ENCODE results near the gene AKT1.

AKT1 gene

DNA sequence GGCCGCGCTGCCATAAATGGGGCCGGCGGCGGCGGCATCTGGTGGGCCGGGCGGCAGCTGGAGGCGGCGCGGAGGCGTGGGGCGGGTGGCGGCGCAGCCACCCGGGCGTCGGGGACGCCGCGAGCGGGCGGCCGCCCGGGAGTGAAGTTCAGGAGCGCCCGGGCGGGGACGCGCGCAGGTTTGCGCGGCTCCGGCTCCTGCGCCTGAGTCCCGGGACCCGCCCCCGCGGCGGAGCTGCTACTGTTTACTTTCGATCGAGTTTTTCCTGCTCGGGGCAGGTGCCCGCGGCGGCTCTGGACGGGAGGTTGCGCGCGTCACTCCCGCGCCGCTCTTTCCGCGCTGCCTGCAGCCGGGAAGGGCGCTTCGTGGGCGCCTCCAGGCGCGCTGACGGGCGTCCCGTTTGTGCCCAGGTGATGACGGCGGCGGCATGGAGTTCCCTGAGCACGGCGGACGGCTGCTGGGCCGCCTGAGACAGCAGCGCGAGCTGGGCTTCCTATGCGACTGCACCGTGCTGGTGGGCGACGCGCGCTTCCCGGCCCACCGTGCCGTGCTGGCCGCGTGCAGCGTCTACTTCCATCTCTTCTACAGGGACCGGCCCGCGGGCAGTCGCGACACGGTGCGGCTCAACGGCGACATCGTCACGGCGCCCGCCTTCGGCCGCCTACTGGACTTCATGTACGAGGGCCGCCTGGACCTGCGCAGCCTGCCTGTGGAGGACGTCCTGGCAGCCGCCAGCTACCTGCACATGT is 5.4 kb upstream of the AKT1 start, which contains the start of gene ZBTB42:
TSS of gene ZBTB42 (plus strand) at position 331 of the 749 bp plus-strand sequence. CDS start at position 428, 97 bp downstream.
- in situ Hi-C loops (cut with MboI; ENCODE audit: low pct_unique_long_range_greater_than_20kb, low sequenced_read_pairs), result no loop called here
- DNase-seq, result peak; percentile 47

DNA sequence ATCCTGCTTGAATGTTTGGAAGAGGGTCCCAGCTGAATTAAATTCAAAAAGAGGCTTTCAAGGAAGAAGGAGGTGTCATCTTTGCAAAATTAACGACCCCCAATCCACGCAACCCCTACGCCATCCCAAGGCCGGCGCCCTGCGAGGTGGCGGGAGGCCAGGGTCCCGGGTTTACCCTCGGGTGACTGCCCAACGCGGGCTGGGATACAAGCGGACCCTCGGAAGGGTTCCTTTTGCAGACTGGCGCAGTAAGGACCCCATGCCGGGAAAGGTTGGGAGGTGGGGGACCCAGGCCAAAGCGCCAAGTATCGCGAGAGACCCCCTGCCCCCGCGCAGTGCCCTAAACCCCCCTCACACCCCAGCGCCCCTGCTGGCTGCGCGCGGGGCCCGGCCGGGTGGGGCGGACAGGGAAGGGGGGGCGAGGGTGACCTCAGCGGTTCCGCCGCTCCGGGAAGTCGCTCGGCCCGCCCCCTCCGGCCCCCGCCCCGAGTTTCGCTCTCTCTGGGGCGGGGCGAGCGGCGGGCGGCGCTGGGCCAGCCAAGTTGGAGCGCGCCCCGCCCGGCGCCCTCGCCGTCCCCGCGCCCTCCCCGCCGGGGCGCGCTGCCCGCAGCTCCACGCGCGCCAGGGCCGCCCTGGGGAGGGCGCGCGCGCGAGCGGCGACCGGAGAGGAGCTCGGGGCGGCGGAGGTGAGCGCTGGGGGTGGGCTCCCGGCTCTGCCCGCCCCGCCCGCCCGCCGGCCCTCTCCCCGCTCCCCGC is 4.6 kb upstream of the AKT1 start:
- in situ Hi-C loops (cut with MboI; ENCODE audit: low pct_unique_long_range_greater_than_20kb, low sequenced_read_pairs), result no loop called here
- peak; percentile 51 for DNase-seq

DNA sequence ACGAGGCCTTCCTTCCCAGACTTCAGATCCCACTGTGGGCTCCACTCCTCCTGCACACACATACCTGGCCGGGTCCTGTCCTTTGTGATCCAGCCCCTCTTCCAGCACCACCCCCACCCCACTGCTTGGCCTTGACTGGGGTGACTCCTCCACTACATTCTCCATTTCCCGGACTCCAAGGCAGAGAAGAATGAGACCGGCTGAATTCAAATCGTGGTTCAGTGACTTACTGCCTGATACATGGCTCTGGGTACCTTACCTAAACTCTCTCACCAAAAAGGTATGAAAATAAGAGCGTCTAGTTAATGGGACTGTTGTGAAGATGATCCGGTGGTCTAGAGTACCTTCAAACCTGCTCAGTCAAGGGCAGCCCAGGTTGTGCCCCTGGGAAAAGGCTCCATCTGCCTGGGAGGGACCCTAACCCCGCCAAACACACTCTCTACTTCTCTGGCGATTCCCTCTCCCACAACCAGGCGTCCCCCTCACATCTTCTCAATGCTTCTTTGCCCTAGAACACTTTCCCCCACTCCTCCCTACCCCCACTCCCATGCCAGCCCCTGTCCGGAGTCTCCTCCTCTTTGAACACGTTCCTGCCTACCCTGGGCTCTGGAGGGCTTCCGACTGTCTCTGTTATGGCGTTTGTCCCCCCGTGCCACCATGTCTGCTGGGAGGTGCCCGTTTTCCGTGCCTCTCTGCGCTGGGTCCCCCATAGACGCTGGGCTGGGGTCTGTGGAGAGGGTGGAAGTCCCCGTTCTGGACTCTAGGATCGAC is 3.9 kb upstream of the AKT1 start:
- DNase-seq, result no peak

DNA sequence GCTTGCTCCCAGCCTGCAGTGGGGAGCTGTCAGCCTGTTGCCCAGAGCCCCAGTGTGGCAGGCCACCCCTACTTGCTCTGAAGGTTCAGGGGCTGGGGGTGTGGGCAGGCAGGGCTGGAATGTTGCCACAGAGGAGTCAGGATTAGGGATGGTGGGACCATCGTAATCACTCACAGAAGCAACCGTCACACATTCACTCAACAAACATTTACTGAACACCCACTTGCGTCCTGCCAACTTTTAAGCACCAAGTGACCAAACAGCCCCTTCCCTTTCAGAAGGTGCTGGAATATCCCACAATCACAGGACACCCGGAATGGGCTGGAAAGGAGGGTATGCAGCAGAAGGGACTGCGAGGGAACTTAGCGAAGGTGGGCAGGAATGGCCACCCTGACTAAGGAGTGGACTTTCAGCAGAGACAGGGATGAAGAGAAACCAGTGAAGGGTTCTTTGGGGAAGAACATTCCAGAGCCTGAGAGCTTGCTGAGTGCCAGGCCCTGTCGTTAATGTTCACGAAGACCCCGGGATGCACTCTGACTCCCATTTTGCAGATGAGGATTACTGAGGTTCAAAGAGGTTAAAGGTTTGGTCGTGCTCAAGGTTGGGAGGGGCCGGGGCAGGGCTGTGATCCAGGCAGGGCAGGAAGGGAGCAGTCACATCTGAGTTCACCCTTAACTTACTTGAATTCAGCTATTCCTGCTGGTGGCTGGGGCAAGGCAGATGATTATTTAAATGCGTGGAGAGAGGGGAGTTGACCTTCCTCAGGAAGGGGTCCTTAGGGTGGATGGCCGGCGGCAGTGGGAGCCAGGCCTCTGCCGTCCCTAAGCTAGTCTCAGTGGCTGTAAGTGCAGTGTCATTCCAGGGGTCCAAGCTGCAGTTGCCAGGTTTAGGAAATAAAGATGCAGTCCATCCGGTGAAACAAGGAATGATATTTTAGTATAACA is 3.0 kb upstream of the AKT1 start:
- in situ Hi-C loops (cut with MboI; ENCODE audit: low pct_unique_long_range_greater_than_20kb, low sequenced_read_pairs), result no loop called here
- DNase-seq, result no peak

More for the DNA sequence above, 3.9 kb upstream of the AKT1 start:
- in situ Hi-C loops (cut with MboI; ENCODE audit: low pct_unique_long_range_greater_than_20kb, low sequenced_read_pairs), result no loop called here

DNA sequence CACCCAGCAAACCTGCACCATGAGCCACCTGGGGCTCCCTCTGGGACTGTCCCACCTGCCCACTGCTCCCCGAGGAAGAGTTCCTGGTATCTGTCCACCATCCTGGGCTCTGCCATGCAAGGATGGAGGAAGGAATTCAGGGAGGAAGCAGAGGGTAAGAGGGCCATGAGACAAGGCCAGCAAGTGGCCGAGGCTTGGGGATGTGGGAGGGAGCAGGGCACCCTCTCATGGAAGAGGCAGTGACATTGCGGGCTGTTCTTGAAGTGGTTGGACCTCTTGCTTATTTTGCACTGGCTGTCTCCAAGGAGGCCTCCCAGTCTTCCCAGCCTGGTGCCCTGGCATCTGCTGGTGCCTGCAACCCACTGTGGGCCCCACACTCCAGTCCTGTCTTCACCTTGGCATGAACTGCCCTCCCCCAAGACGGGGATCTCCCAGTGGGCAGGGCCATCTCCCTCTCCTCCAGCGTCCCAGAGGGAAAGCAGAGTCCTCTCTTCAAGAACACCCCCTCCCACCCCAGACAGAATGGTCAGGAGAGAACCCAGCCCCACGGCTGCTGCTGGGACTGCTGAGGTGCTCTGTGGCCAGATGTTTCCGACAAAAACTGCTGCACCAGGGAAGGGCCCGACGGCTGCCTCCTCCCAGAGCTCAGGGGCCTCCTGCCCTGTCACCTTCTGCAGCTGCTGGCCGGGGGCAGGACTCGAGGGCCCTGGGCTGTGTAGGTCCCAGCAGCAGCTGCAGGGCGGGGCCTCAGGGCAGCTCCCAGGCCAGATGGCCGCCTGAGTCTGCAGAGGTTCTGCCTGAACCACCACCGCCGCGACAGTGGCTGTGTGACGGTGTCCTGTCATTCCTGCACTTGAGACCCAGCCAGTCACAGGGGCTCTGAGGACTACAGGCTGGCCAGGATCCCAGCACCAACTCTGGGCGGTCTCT is 1.8 kb upstream of the AKT1 start:
- in situ Hi-C loops (cut with MboI; ENCODE audit: low pct_unique_long_range_greater_than_20kb, low sequenced_read_pairs), result no loop called here

DNA sequence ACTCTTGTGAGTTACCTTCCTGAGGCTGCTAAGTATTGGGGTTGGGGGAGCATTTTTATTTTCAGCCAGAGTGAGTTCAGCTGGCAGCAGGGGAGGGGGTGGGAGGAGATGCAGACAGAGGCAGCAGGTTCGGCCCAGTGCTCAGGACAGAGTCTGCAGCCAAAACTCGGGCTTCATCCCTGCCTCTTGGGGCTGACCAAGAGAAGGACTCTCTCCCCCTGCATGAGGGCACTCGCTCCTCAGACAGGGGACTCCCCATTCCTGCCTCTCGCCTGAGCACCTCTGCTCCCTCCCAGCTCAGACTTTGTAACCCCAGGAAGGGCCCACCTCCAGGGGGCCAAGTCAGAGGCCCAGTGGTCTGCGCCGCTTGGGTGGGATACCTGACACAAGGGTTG is 1.1 kb upstream of the AKT1 start:
- in situ Hi-C loops (cut with MboI; ENCODE audit: low pct_unique_long_range_greater_than_20kb, low sequenced_read_pairs), result no loop called here
- no peak for DNase-seq

More for the DNA sequence above, 1.8 kb upstream of the AKT1 start:
- DNase-seq, result no peak

DNA sequence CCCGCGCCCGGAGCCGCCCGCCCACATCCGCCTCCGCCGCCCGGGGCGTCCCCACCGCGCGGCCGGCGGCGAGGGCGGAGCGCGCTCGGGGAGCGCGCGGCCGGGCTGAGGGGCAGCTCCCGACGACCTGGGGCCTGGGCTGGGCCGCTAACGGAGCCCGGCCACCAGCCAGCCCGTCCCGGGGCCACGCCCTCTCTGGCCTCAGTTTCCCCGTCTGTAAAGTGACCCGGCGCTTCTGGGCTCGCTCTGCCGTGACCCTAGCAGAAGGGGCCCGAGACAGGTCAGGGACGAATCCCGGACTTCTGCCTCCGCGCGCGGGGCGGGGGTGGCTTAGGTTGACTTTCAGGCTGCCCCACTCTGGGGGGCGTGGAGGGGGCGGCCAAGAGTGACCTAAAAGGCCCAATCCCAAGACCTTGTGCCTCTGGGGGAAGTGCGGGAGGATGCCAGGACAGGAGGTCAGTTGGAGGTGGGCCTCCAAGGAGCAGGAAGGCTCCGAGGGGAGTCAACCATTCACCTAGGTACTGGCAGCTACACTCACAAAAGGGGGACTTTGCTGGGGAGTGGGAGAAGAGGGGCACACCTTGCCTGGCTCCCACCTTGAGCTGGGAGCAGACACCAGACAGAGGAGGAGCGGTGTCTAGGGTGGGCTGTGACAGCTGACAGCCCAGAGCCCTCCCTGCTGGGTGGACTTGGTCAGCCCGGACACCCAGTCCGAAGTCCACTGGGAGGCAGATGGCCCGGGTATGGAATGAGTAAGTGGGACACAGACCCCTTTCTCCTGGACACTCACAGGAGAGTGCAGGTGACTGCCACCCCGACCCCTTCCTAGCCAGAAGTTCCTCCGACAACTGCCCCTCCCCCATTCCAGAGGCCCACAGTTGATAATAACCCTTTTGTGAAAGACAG is 486 bp upstream of the AKT1 start:
- no peak for DNase-seq
- in situ Hi-C loops (cut with MboI; ENCODE audit: low pct_unique_long_range_greater_than_20kb, low sequenced_read_pairs), result no loop called here

DNA sequence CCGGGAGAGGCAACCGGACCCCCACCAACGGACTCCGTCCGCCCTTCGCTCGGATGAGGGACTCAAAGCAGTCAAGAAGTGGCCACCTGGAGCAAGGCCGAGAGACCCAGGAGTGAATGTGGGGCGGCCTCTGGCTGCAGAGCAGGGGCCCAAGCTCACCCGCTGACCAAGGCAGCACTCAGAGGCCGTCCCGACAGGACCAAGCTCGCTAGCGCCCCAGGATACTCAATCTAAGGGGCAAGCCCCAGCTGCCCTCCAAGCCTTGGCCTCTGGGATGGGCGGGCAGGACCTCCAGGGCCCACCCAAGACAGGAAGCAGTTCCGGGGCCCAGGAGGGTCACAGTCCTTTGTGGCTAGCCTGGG is 936 bp downstream of the AKT1 start:
- in situ Hi-C loops (cut with MboI; ENCODE audit: low pct_unique_long_range_greater_than_20kb, low sequenced_read_pairs), result no loop called here
- no peak for DNase-seq

DNA sequence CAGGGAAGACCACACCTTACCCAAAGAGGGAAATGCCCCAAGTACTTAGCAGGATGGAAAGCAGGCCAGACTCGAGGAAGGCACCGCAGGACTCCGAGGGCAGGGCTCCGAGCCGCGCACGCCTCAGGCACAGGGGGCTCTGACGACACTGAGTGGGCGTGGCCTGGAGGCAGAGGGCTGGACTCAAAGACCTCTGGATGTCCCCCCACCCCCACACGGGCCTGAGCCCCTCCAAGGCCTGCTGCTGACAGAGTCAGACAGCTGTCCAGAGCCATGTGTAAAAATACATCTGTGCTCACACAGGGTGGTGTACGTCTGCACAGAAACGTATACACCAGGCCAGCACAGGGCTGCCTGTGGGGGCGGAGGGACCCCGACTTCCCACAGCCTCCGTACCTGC is 1.4 kb downstream of the AKT1 start:
- DNase-seq, result peak; percentile 62
- in situ Hi-C loops (cut with MboI; ENCODE audit: low pct_unique_long_range_greater_than_20kb, low sequenced_read_pairs), result no loop called here

DNA sequence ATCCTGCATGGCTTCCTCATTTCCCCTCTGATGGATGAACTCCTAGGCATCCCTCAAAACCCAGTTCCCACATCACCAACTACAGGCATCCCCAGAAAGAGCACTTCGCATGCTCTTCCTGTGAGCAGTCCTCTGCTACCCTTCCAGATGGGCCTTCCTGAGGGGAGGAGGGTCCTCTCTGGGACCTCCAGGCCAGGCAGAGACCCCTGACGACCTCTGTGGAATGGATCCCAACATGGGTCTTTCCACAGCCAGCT is 1.9 kb downstream of the AKT1 start:
- DNase-seq, result no peak
- in situ Hi-C loops (cut with MboI; ENCODE audit: low pct_unique_long_range_greater_than_20kb, low sequenced_read_pairs), result no loop called here

DNA sequence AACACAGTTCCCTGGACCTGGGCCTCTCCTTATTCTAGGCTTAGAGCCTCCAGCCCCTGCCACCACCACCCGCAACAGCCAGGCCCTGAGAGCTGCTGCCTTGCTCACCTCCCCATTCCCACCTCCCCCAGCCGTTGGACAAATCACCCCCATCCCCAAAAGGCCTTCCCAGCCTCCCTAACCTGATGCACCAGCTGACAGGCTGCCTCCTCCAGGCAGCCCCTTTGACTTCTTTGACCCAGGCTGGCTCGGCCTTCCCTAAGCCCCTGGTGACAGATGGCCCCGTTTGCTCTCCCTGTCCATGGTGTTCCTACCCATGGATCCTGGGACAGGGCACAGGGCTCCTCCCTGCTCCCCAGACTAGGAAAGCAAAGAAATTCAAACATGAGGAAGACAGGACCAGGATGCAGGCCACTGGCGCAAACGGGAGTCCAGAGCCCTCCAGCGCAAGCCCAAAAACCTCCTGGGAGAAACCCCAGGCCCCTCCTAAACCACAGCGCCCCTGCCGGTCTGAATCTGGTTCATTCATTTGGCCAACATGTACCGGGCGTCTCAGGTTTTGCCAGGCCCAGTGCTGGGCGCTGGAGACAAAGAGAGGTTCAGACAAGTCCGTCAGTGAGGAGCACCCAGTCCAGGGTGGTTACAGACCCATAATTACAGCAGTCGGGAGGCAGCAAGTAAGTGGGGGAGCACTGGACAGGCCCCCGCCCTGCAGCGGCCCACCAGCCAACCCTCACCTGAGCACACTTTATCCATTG is 2.4 kb downstream of the AKT1 start:
- no peak for DNase-seq
- in situ Hi-C loops (cut with MboI; ENCODE audit: low pct_unique_long_range_greater_than_20kb, low sequenced_read_pairs), result no loop called here

DNA sequence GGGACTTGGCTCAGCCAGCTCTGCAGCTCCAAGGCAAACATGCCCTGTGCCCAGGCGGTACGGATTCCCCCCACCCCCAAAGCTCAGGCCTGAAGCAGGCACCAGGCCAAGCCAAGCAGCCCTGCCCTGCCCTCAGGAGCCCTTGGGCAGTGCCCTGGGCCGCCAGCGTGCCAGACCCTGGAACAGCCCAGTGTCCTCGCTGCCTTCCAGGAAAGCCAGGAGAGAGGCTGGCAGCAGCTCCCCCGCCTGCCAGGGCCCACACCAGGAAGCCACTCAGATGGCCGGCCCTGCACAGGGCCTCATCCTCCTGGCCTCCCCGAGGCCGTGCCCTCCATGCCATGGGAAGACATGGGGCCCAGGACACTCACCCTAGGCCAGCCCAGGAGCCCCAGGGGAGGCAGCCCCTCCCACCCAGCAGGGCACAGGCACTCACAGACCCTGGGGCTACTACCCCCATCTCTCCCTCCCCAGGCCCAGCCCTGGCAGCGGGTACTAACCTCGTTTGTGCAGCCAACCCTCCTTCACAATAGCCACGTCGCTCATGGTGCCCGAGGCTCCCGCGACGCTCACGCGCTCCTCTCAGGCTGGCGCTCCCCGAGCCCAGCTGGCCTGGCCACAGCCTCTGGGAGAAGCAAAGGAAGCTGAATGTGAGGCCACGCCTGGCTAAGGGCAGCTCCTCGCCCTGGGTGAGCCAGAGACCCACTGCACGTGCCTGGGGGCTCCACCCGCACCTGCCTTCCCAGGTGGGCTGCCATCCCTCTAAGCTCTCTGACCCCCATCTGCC is 3.3 kb downstream of the AKT1 start:
- in situ Hi-C loops (cut with MboI; ENCODE audit: low pct_unique_long_range_greater_than_20kb, low sequenced_read_pairs), result no loop called here
- no peak for DNase-seq

DNA sequence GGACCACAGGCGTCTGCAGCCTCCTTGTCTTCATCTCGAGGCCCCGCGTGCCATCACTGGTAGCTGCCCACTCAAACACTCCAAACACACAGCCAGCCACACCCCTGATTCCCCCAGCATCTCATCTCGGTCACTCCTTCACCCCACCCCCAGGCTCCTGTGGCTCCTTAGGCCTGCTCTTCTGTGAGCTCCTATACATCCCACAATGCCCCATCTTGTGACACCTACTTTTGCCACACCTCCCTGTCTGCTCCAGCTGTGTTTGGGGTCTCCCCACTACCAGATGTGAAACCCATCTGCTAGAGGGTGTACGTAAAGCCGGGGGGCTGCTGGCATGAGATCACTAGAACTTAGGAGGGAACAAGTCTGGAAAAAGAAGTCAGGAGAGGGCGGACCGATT is 4.1 kb downstream of the AKT1 start:
- no peak for DNase-seq
- in situ Hi-C loops (cut with MboI; ENCODE audit: low pct_unique_long_range_greater_than_20kb, low sequenced_read_pairs), result no loop called here

DNA sequence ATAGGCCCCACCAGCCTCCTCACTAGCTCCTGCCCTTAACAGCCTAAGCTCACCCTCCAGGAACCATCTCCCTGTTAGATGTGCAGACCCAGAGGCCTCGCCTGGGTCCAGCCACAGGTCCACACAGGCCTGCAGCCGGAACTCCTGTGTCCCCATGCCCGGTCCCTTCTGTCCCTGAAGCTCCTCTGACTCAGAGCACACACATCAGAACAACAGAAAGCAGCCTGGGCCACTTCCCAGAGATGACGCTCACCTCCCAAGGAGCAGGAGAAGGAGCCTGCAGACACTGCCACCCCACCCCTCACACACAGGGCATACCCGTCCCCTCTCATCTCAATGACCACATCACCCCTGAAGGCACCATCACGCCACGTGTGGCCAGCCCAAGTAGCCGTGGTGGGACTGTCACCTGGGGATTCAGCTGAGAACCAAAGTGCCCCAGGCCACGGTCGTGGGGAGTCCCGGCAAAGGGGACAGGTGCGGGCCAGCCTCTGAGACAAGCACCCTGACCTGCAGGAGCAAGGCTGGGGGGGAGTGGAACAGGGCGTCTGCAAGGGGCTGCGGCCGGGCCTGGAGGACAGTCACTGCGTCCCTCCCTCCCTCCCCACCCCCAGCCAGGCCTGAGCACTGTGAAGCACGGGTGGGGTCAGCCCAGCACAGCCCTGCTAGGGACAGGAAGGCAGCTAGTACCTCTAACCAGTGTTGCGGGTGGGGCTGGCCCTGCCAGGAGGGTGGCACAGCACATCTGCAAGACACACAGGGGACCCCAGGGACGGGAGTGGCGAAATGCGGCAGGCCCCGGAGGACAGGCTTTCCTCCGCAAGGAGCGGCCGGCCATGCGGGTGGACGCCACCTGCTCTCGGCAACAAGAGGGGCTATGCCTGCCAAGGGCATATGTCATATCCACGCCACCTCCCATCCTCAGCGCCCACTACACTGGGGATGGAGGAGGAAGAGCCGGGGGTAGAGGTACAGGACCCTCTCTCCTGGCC is 5.5 kb downstream of the AKT1 start:
- in situ Hi-C loops (cut with MboI; ENCODE audit: low pct_unique_long_range_greater_than_20kb, low sequenced_read_pairs), result no loop called here
- no peak for DNase-seq
